Nephron (organoid): Measurements from ENCODE around the gene MAD1L1.

Experiments
- H3K27ac Mint-ChIP-seq, 3 experiments: 2 replicates each; pipeline ENCODE4 v1.8.0; 2020; ENCODE audit warnings: mixed read lengths in 3 of 3, mild to moderate bottlenecking in 2 of 3, moderate library complexity in 1 of 3
- H3K27me3 Mint-ChIP-seq: 2 replicates; pipeline ENCODE4 v1.8.0; 2021; ENCODE audit warnings: low read depth, mild to moderate bottlenecking, moderate library complexity, mixed read lengths
- H3K36me3 Mint-ChIP-seq: 2 replicates; pipeline ENCODE4 v1.8.0; 2020; ENCODE audit warnings: low read depth, mixed read lengths
- H3K4me1 Mint-ChIP-seq: 2 replicates; pipeline ENCODE4 v1.8.0; 2020; ENCODE audit warnings: mixed read lengths
- H3K4me3 Mint-ChIP-seq, 3 experiments: 2 replicates each; pipeline ENCODE4 v1.8.0; 2020; ENCODE audit warnings: mild to moderate bottlenecking in 3 of 3, mixed read lengths in 3 of 3, moderate library complexity in 2 of 3
- H3K9me3 Mint-ChIP-seq: 2 replicates; pipeline ENCODE4 v1.8.0; 2020; ENCODE audit warnings: mixed read lengths
- CTCF ChIP-seq, 3 experiments: fragments of 200-600 bp; sonication (generic); IDR thresholded peaks; one replicate each; pipeline ENCODE4 v1.5.0; 2021; ENCODE audit warnings: antibody characterized with exemption in 3 of 3; ENCODE audit not compliant: unreplicated experiment in 3 of 3

The MAD1L1 gene

GRCh38 chr7:2099048-2099957, 133.4 kb downstream of the MAD1L1 start:
- Mint-ChIP-seq H3K27me3 (no peaks in the 10 kb centered on the region), H3K36me3 (peaks cover 1% of the 10 kb centered on the region), H3K4me1 (peaks cover 61% of the 10 kb centered on the region), H3K27ac (peak overlapping the region; percentile 60 to 78 (median 62)), H3K4me3 (no peak overlapping the region), H3K9me3 (no peaks in the 10 kb centered on the region)
- peak in 1 of 3 experiments; percentile 25 for TF ChIP-seq CTCF (IDR thresholded peaks at IDR 0.05; ENCODE audit: unreplicated experiment in 3 of 3)

DNA sequence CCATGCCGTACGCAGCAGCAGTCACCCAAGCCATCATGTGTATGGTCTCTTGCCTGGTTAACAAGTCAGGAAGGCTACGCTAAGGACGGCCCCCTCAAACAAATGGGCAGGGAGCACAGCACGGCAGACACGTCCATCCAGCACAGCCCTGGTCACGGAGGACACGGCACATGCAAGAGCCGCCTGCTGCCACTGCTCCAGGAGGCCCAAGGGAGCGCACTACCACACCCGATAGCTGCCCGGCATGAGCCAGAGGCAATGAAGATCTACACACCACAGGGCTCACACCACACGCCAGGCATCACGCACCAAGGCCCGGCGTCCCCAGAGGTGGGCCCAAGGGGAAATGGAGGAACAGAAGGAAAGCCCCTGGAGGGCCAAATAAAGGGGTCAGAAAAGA, 134.2 kb downstream of the MAD1L1 start:
- no peaks in the 10 kb centered on the region for H3K9me3 Mint-ChIP-seq
- no peak overlapping the region for H3K4me3 Mint-ChIP-seq
- H3K36me3 Mint-ChIP-seq = peaks cover 6% of the 10 kb centered on the region
- no peaks in the 10 kb centered on the region for H3K27me3 Mint-ChIP-seq
- H3K27ac Mint-ChIP-seq = peak overlapping the region in 1 of 3 experiments; percentile 14
- TF ChIP-seq CTCF (IDR thresholded peaks at IDR 0.05; ENCODE audit: unreplicated experiment in 3 of 3) = no peak
- H3K4me1 Mint-ChIP-seq = peaks cover 56% of the 10 kb centered on the region

DNA sequence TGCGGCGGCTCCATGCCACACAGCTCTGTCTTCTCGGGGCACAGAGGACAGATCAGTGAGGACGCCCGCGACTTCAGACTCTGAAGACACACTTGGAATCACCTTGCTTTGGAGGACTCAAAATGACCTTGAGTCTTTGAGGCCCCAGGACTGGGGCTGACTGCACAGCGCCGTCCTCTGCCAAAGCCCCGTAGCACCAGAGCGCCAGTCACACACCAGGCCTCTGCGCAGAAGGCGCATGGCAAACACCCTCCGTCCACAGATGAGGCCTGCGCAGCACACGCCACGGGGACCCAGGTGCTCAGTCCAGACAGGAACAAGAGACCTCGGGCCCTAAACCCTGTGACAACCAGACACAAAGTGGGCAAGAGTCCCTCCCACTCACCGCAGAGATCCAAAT, 134.7 kb downstream of the MAD1L1 start:
- Mint-ChIP-seq H3K4me3 (no peak overlapping the region), H3K27me3 (no peaks in the 10 kb centered on the region), H3K27ac (no peak overlapping the region), H3K36me3 (peaks cover 8% of the 10 kb centered on the region), H3K4me1 (peaks cover 55% of the 10 kb centered on the region), H3K9me3 (no peaks in the 10 kb centered on the region)
- no peak for TF ChIP-seq CTCF (IDR thresholded peaks at IDR 0.05; ENCODE audit: unreplicated experiment in 3 of 3)

- Mint-ChIP-seq H3K4me3 (no peak overlapping the region), H3K27me3 (no peaks in the 10 kb centered on the region), H3K27ac (peak overlapping the region in 1 of 3 experiments; percentile 45), H3K9me3 (no peaks in the 10 kb centered on the region), H3K36me3 (peaks cover 9% of the 10 kb centered on the region), H3K4me1 (peaks cover 53% of the 10 kb centered on the region)
- TF ChIP-seq CTCF (IDR thresholded peaks at IDR 0.05; ENCODE audit: unreplicated experiment in 3 of 3) = no peak
Measured at GRCh38 chr7:2097492-2097891, 135.3 kb downstream of the MAD1L1 start.

DNA sequence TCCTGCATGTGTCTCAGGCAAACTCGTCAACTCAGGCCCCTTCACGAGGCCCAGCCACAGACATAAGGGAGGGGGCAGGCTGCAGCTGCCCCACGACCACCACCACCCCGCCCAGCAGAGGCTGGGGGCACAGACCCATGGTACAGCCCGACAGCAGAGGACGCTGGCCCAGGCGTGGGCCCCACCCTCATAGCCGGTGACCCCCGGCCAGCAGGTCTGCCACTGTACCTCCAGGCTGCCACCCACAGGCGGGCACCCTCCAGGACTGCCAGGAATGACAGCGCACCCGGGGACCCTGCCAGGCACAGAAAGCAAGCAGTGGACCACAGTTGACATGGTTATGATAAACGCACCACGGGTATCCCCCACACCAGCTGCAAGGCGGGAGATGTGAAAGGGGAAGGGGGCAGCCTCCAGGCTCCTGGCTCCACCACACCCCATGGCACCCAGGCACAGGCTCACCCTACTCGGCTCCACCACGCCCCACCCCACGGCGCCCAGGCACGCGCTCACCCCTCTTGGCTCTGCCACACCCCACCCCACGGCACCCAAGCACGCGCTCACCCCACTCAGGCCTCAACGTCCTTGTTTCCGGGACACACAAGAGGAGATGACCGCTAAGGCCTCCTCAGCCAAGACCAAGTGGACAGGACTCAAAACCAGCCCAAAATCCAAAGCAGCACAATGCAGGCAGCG, 135.9 kb downstream of the MAD1L1 start:
- Mint-ChIP-seq H3K36me3 (peaks cover 16% of the 10 kb centered on the region), H3K27ac (peak overlapping the region in 2 of 3 experiments; percentile 24 to 38), H3K4me3 (no peak overlapping the region), H3K4me1 (peaks cover 46% of the 10 kb centered on the region), H3K27me3 (no peaks in the 10 kb centered on the region), H3K9me3 (no peaks in the 10 kb centered on the region)
- TF ChIP-seq CTCF (IDR thresholded peaks at IDR 0.05; ENCODE audit: unreplicated experiment in 3 of 3) = no peak
